Measurements from ENCODE around the gene OLFML1.

DNA sequence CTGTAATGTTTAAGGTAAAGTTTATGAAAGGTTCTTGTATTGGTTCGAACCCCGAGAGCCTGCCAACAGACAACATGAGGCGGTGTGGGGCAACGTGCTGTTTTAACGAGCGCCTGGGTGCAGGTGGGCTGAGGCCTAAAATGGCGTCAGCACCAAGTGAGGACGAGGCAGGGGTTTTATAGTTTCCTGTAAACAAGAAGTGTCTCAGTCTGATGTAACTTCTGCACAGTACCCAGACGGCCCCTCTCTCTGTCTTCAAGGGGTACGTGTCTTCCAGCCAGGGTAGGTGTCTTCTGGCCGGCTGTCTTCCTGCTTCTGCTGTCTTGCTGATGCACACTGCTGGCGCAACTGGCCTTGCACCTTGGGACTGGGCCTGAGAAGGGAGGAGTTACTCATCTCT lies 31.2 kb downstream of the OLFML1 start:
- TF ChIP-seq EZH2 (IDR thresholded peaks at IDR 0.05; ENCODE audit: insufficient read depth, low read length), result no peak
- TF ChIP-seq, protein P1, sequence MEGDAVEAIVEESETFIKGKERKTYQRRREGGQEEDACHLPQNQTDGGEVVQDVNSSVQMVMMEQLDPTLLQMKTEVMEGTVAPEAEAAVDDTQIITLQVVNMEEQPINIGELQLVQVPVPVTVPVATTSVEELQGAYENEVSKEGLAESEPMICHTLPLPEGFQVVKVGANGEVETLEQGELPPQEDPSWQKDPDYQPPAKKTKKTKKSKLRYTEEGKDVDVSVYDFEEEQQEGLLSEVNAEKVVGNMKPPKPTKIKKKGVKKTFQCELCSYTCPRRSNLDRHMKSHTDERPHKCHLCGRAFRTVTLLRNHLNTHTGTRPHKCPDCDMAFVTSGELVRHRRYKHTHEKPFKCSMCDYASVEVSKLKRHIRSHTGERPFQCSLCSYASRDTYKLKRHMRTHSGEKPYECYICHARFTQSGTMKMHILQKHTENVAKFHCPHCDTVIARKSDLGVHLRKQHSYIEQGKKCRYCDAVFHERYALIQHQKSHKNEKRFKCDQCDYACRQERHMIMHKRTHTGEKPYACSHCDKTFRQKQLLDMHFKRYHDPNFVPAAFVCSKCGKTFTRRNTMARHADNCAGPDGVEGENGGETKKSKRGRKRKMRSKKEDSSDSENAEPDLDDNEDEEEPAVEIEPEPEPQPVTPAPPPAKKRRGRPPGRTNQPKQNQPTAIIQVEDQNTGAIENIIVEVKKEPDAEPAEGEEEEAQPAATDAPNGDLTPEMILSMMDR (IDR thresholded peaks at IDR 0.05; ENCODE audit: insufficient read depth, low read depth, low read length), result no peak
